ENCODE data around the gene SYT8.

GRCh38 chr11:1884303-1884700 lies 49.5 kb downstream of the SYT8 start:
- TF ChIP-seq, protein P1, sequence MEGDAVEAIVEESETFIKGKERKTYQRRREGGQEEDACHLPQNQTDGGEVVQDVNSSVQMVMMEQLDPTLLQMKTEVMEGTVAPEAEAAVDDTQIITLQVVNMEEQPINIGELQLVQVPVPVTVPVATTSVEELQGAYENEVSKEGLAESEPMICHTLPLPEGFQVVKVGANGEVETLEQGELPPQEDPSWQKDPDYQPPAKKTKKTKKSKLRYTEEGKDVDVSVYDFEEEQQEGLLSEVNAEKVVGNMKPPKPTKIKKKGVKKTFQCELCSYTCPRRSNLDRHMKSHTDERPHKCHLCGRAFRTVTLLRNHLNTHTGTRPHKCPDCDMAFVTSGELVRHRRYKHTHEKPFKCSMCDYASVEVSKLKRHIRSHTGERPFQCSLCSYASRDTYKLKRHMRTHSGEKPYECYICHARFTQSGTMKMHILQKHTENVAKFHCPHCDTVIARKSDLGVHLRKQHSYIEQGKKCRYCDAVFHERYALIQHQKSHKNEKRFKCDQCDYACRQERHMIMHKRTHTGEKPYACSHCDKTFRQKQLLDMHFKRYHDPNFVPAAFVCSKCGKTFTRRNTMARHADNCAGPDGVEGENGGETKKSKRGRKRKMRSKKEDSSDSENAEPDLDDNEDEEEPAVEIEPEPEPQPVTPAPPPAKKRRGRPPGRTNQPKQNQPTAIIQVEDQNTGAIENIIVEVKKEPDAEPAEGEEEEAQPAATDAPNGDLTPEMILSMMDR (IDR thresholded peaks at IDR 0.05), result no peak
- TF ChIP-seq POLR2A (IDR thresholded peaks at IDR 0.05), result no peak
